GM18520 (cell line): ENCODE measurements around the gene SH3PXD2A.

ENCODE experiments used
- ATAC-seq: cut with Tn5 transposase; IDR thresholded peaks from one replicate; pipeline ENCODE4 v1.9.1; 2021; ENCODE audit not compliant: unreplicated experiment

SH3PXD2A gene

GRCh38 chr10:103879409-103879808 is 24.0 kb upstream of the SH3PXD2A start:
- ATAC-seq: no peak

GRCh38 chr10:103877861-103878260 is 22.5 kb upstream of the SH3PXD2A start:
- no peak for ATAC-seq

GRCh38 chr10:103876155-103876554 is 20.8 kb upstream of the SH3PXD2A start:
- no peak for ATAC-seq

- ATAC-seq: no peak
These were observed 19.4 kb upstream of the SH3PXD2A start for GRCh38 chr10:103874730-103875129.

GRCh38 chr10:103872137-103872931 is 17.0 kb upstream of the SH3PXD2A start:
- ATAC-seq: no peak

GRCh38 chr10:103871006-103871405 is 15.6 kb upstream of the SH3PXD2A start:
- ATAC-seq: no peak

- ATAC-seq: no peak
These were observed 15.1 kb upstream of the SH3PXD2A start for GRCh38 chr10:103870516-103870915.

- ATAC-seq: no peak
These were observed 14.0 kb upstream of the SH3PXD2A start for GRCh38 chr10:103869336-103869735.

- ATAC-seq: no peak
These were observed 12.8 kb upstream of the SH3PXD2A start for GRCh38 chr10:103868200-103868599.

- ATAC-seq: no peak
These were observed 6.1 kb upstream of the SH3PXD2A start for GRCh38 chr10:103861505-103861904.

GRCh38 chr10:103859161-103860086 is 4.0 kb upstream of the SH3PXD2A start:
- no peak for ATAC-seq

GRCh38 chr10:103858360-103858759 is 3.0 kb upstream of the SH3PXD2A start:
- ATAC-seq: no peak

- ATAC-seq: no peak
These were observed 1.4 kb upstream of the SH3PXD2A start for GRCh38 chr10:103856797-103857170.

GRCh38 chr10:103855852-103856796 is 748 bp upstream of the SH3PXD2A start:
- ATAC-seq: no peak

- no peak for ATAC-seq
These were observed 537 bp downstream of the SH3PXD2A start for GRCh38 chr10:103854686-103855391.

- ATAC-seq: no peak
These were observed 1.1 kb downstream of the SH3PXD2A start for GRCh38 chr10:103854265-103854685.

GRCh38 chr10:103853428-103854264 is 1.7 kb downstream of the SH3PXD2A start:
- no peak for ATAC-seq

- no peak for ATAC-seq
These were observed 2.5 kb downstream of the SH3PXD2A start for GRCh38 chr10:103852856-103853255.

- no peak for ATAC-seq
These were observed 3.1 kb downstream of the SH3PXD2A start for GRCh38 chr10:103852189-103852711.
